C1 segment of cervical spinal cord (tissue), 14 donors: ENCODE results near the gene TRDN.

Experiments
- DNase-seq, 14 donors: peaks; one replicate each; lab custom pipeline; 2025; lab: John Stamatoyannopoulos, UW

The TRDN gene

GRCh38 chr6:123636782-123637181 is at the start of gene TRDN:
TSS of gene TRDN (minus strand) at chr6:123636950. CDS start at chr6:123636775, 175 bp downstream.
- no peak for DNase-seq

DNA sequence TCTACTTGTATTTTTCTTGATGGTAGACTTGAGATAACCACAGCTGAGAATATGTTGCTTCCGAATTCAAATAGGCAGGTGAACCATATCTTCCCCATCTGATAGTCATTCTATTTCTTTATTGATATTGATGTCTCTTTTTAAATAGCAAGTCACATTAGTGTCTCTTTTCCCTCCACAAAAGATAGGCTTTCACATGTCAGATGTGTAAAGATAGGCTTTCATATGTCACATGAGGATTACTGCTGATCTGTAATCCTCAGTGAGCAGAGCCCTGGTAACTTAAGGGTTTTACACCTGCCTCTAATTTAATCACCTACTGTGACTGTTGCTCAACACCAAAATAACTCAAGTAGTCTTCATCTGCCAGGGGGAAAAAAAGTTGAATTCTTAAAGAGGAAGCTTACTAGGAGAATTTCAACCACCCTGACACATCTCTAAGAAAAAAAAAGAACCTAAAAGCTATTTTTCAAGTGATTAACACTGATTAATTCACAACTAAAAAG is 45.3 kb upstream of the TRDN start:
- no peak for DNase-seq

- DNase-seq: no peak
Observed at GRCh38 chr6:123677897-123678296, 41.1 kb upstream of the TRDN start.

DNA sequence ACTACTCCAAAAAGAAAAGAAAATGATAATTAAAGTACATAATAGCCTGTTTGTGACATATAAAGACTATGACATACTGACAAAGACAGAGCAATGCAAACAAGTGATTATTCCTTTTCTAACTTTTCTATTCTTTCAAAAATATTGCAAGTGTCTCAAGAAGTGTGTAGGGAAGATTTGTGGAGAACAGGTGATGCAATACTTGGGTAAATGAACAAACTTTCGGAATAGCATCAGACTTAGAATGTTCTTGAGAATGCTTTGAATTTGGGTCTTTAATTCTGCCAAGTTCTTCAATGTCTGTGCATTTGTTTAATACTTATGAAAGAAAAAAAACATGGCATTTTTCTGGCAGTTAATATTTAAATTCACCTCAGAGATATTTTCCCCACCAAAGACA is 40.0 kb upstream of the TRDN start:
- DNase-seq: no peak

DNA sequence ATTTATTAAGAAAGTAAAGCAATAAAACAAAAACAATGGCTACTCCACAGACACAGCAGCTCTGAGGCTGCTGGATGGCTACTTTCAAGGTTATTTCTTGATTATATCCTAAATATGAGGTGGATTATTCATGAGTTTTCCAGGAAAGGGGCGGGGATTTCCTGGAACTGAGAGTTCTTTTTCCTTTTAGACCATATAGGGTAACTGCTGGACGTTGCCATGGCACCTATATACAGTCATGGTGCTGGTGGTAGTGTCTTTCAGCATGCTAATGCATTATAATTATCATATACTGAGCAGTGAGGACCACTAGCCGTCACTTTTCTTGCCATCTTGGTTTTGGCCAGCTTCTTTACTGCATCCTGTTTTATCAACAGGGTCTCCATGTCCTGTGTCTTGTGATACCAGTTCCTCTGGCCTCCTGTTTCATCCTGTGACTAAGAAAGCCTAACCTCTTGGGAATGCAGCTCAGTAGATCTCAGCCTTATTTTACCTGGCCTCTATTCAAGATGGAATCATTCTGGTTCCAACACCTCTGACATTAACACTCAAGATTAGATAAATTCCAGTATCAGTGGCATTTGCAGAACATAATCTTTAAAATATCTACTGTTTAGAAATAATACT is 32.3 kb upstream of the TRDN start:
- DNase-seq: no peak

- no peak for DNase-seq
Observed at GRCh38 chr6:123668063-123668462, 31.3 kb upstream of the TRDN start.

GRCh38 chr6:123663436-123663835 is 26.7 kb upstream of the TRDN start:
- no peak for DNase-seq

GRCh38 chr6:123662757-123663156 is 26.0 kb upstream of the TRDN start:
- DNase-seq: no peak

DNA sequence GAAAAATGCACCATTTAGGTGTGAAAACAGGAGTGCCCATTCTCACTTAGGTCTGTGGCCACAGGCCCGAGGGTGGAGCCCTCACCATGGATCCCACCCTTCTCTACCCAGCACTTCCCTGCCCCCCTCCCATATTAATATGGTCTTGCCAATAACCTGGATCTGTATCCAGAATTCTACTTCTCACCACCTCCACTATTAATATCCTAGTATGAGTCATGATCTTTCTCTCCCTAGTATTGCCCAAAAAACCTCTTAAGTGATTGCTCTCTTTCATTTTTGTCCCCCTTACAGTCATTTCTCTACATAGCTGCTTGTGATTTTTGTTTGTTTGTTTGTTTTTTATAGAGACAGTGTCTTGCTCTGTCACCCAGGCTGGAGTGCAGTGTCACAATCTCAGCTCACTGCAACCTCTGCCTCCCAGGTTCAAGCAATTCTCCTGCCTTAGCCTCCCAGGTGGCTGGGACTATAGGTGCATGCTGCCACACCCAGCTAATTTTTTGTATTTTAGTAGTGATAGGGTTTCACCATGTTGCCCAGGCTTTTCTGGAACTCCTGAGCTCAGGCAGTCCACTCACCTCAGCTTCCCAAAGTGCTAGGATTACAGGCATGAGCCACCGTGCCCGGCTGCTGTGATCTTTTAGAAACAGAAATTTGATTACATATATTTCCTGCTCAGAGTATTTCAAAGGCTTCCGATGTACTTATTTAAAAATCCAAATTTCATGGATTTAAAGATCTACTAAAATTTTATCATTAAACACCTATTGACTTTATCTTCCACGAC is 24.5 kb upstream of the TRDN start:
- DNase-seq: no peak

DNA sequence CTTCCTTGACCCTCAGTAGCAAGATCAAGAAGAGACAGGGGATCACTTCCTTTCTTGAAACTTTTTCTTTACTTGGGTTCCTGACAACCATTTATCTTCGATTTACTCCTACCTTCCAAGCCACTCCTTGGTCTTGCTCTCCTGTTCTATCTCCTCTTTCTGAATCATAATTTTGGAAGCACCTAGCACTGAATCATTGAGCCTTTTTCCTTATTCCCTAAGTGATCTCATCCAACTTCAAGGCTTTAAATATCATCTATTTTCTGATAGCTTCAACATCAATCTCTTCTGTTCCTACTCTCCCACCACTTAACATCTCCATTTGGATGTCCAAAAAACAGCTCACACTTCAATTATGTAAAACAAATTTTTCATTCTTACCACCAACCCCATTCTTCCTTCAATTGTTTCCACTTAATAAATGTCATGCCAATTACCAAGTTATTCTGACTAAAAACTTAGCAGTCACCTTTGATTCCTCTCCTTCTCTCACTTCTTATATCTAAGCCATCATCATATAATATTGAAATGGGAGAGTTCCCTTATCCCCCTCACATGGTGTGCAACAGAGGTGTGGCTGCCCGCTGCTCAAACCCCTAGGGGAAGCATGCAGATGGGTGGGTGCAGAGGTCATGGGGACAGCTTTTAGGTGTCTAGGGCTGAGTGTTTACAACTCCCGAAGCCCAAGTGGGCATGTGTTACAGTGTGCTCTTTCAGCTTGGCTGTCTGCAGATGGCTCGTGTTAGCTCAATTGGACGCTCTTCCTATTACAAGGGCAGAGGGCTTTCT is 23.4 kb upstream of the TRDN start:
- no peak for DNase-seq

- DNase-seq: no peak
Observed at GRCh38 chr6:123658848-123659247, 22.1 kb upstream of the TRDN start.

DNA sequence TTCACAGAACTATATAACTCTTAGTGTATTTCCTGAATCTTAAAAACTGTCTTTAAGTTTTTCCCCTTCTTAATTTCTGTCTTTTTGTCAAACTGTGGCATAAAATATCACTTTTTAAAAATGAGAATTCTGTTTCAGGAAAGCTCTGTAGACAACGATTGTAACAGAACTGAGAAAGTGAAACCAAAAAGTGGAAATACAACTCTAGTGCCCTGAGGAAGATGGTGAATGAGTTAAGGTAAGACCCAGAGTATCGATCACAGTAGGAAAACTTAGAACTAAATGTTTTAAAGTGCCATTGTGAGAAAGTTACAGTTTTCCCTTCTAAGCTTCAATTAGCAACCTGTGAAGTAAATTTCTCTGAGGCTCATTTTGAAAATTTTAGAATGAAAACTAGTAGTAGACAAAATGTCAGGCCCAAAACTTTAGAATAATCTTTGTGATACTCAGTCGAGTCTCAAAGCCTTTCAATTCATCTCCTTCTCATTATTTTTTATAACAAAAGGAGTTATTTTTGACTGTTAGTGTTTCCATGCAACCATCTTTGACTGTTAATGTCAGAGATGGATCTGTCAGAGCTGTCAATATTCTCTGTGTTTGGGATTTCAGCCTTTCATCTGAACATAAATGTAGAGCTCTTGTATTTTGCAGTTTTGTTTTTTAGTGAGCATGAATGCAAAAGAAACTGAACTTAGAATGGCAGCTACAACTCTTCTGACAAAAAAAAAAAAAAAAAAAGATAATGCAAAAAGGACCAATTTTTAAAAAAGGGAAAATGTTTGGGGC is 19.0 kb upstream of the TRDN start:
- DNase-seq: no peak

DNA sequence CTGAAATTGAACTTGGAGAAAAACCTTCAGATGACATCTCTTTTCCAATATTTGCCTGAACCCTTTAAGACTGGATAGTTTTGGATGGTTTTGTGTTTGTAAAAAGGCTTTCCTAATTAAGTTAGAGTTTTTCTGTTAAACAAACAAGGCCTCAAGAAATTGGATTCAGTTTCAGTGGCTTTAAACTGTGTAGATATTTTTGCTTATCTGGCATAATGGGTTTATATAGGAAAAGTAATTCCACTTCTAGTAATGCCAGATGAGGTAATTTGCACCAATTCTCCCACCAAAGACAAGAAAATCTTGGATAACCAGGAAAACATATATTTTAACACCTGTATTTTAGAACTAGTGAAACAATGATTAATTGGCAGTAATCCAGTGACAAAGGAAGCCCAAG is 12.0 kb upstream of the TRDN start:
- DNase-seq: no peak

DNA sequence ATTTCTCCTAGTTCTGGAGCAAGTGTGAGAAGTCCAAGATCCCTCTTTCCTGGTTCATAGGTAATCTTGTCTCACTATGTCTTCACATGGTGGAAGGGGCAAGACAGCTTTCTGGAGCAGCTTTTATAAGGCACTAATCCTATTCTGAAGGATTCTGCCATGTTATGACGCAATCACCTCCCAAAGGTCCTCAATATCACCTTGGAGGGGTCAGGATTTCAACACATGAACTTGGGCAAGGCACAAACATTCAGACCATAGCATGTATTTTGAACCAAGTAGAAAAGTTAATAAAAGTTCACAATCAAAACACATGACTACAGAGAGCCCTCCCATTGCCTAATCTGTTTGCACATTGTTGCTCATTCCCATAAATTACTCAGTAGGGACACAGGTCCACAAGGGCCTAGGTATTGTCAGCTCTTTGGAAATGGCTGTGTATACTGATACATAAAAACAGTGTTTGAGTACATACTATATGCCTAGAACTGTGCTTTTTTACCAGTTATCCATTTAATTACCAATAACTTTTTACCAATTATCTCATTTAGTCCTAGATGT is 11.3 kb upstream of the TRDN start:
- DNase-seq: no peak

DNA sequence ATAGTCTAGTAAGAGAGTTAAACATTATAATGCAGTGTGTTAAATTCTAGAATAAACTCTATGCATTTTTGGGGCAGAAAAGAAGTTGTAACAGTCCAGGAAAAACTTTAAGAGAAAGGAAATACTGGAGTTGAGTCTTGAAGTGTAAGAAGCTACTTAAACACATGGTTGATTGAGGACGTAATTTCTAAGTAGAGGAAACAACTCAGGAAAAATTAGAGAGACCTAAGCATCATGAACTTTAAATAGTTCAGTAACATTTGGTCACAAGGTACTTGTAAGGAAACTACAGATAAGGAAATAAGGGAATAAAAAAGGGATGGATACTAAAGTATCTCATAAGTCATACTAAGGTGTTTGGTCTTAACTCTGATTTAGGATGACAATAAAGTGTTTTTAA is 4.7 kb upstream of the TRDN start:
- DNase-seq: no peak

GRCh38 chr6:123640567-123641187 is 3.9 kb upstream of the TRDN start:
- no peak for DNase-seq

DNA sequence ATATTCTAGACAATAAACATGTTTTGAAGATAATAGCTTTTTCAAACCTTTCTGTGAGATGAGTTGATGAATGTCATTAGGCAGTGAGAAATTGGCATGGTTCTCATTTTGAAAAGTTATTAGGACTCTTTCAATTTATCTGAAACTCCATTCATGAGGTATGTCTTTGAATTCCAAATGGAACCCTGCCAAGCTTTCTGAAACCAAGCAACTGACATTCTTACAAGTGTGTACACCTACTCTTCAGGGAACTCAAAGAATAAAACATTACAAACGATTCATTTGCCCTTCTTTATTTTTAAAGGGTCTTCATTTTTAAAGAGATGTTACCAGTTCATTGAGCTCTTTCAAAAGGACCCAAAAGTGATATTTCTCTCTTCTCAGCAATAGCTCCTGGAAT is 2.1 kb upstream of the TRDN start:
- DNase-seq: no peak

GRCh38 chr6:123636282-123636681 is 468 bp downstream of the TRDN start:
- DNase-seq: no peak

DNA sequence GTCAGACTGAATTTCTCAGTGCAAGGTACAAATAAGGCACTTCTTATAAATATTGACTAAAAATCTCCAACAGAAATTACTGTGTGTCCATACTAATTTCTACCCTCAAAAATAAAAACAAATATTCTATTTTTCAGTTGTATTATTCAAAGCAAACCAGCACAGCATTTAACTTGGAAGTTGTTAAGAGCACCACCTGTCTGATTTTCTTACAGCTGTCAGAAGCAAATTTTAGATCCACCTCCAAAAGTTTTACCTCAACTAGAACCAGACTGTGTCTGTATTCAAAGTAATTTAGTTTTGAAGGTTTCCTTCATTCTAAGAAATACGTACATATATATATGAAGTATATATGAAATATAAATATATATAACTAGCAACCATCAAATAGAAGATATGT is 1.2 kb downstream of the TRDN start:
- DNase-seq: no peak

- no peak for DNase-seq
Observed at GRCh38 chr6:123635144-123635543, 1.6 kb downstream of the TRDN start.

- DNase-seq: no peak
Observed at GRCh38 chr6:123632641-123633040, 4.1 kb downstream of the TRDN start.
